SK-N-SH treated with all-trans-retinoic acid at 6 μM for 48 hours (cell line): Measurements from ENCODE around the gene DNAJC30.

Experiments used
- CREB5 ChIP-seq: fragments of 250-450 bp; sonication (Bioruptor Pico); IDR thresholded peaks from 2 replicates; pipeline ENCODE4 v1.5.1; 2020; ENCODE audit warnings: low read depth, mild to moderate bottlenecking, moderate library complexity
- ESRRG ChIP-seq: fragments of 250-450 bp; sonication (Bioruptor Pico); IDR thresholded peaks from 2 replicates; pipeline ENCODE4 v1.6.1; 2021; ENCODE audit warnings: mild to moderate bottlenecking
- POU6F1 ChIP-seq: fragments of 250-450 bp; sonication (Bioruptor Pico); IDR thresholded peaks from 2 replicates; pipeline ENCODE4 v1.8.0; 2021; ENCODE audit warnings: low read depth, mild to moderate bottlenecking, moderate library complexity, borderline replicate concordance
- SNAI2 ChIP-seq: fragments of 250-450 bp; sonication (Bioruptor Pico); IDR thresholded peaks from 2 replicates; pipeline ENCODE4 v1.5.0; 2020; ENCODE audit warnings: mild to moderate bottlenecking, moderate library complexity
- ZNF565 ChIP-seq: fragments of 450-650 bp; formaldehyde crosslinking; conservative IDR thresholded peaks from 2 replicates; pipeline ENCODE4 v1.5.0; 2020; ENCODE audit warnings: low read depth, mild to moderate bottlenecking, moderate library complexity

DNA sequence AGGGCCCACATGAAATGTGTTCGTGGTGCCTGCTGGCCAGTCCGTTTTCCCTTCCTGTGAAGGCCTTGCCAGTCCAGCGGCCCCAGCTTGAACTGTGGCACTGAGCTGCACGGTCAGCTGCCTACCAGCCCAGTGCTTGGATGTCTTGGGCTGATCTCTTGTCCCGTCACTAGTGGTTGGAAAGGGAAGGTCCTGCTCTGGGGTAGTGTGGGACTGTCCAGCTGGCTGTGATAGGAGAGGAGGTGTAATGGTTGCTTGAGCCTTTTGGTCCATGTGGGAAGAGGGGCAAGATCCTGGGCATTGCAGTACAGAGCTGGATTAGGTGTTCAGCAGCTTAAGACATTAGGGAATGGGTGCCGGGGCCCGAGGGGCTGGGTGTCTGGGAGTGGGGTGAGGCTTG, 15.2 kb upstream of the DNAJC30 start:
- TF ChIP-seq POU6F1 (CRISPR knock-in tag) (no peak), SNAI2 (CRISPR knock-in tag) (no peak), CREB5 (no peak), ZNF565 (no peak), ESRRG (CRISPR knock-in tag) (no peak)
